Stimulated activated CD8-positive, alpha-beta memory T cell treated with anti-CD3 and anti-CD28 coated beads, Interleukin-2, amount 100 ng/mL, for 1 hour (primary cell): ENCODE measurements around the gene NID1.
"Not testable (repeated sequence)": the region's sequence is repeated elsewhere in the genome, so short reads cannot be mapped to it uniquely, and the experiment has no call there.

Source experiments
- DNase-seq, 2 donors: peaks; one replicate each; pipeline ENCODE4 v3.0.0-alpha.2; 2020; ENCODE audit warnings: low read depth in 2 of 2

The NID1 gene

DNA sequence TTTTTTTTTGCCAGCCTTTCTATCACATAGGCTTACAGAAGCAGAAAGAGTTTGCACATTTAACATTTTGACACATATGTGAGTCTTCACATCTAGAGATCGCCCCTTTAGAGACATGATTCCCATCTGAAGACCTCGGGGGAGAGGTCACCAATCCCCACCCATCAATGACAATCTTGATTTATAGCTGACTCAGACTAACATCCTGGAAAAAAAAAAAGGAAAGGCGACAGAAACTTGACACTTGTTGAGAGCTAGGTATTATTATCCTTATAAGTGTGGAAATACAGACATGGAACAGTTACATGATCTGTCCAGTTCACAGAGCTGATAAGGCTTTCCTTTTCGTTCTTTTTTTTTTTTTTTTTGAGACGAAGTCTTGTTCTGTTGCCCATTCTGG lies 28.0 kb upstream of the NID1 start:
- no peak for DNase-seq

- no peak for DNase-seq
These were observed 27.0 kb upstream of the NID1 start for GRCh38 chr1:236091933-236092318.

DNA sequence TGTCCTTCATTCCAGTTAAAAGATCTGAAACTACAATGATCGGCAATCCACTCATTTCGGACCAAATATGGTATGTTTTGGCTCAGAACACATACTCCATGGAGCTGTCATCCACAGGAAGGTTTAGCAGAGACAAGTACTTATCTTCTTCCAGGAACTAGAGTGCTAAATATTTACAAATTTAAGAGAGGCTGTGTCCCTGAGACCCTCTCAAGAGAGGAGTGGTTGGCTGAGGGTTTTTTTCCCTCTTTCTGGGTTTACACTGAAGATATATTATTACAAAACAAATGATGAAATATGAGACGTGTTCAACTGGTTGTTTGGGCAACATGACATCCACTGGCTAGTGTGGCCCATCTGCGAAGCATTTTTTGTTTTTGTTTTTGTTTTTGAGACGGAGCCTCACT lies 25.9 kb upstream of the NID1 start:
- no peak for DNase-seq

DNA sequence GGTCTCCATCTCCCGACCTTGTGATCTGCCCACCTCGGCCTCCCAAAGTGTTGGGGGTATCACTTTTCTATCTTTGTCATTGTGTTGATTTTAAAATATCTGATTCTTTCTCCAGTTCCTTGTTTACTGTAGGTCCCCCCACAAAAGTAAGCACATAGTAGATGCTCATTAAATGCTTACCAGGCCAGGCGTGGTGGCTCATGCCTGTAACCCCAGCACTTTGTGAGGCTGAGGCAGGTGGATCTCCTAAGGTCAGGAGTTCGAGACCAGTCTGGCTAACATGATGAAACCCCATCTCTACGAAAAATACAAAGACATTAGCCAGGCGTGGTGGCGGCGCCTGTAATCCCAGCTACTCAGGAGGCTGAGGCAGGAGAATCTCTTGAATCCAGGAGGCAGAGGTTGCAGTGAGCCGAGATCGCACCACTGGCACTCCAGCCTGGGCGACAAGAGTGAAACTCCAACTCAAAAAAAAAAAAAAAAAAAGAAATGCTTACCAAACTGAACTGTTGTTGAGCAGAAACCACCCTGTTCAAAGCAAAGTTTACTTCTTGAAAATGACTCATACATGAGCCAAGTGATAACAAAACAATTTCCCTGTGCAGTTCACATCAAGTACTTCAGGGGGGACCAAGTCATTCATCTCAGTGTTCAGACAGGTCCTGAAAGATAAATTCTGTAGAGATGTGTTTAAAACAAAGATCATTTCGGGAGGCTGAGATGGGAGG lies 24.3 kb upstream of the NID1 start:
- DNase-seq: no peak

GRCh38 chr1:236086537-236086936 lies 21.6 kb upstream of the NID1 start:
- no peak for DNase-seq

GRCh38 chr1:236085545-236086159 lies 20.8 kb upstream of the NID1 start:
- DNase-seq: no peak

DNA sequence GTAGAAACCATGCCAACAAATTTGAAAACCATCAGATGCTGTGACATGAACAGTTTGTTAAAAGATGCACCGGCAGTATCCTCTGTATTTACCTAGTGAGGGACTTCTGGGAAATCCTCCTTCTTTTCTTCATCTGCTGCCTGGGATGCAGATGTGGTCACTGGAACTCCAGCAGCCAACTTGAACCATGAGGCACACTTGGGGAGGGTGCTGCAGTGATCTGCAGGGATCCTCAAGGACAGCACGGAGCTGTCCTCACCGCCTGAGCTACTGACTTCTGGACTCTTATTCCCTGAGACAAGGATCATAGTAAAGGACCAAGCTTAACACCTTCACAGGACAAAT lies 19.5 kb upstream of the NID1 start:
- DNase-seq: no peak

- no peak for DNase-seq
These were observed 18.9 kb upstream of the NID1 start for GRCh38 chr1:236083650-236084385.

DNA sequence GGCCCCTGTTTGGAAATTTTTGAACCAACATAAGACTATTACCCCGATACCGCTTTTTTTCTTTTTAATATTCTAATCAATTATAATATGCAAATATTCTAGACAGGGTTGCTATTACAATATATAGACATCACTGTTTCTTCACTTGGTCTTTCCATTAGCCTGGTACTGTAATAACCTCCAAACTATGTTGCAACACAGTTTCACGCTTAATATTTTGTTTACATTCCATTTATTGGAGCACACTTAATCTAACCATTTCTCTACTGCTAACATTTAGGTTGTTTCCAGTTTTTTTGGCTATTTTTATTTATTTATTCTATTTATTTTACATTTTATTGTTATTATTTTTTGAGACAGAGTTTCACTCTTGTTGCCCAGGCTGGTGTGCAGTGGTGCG lies 17.6 kb upstream of the NID1 start:
- DNase-seq: no peak

GRCh38 chr1:236081546-236082227 lies 16.8 kb upstream of the NID1 start:
- no peak for DNase-seq

- no peak for DNase-seq
These were observed 14.8 kb upstream of the NID1 start for GRCh38 chr1:236079703-236080102.

DNA sequence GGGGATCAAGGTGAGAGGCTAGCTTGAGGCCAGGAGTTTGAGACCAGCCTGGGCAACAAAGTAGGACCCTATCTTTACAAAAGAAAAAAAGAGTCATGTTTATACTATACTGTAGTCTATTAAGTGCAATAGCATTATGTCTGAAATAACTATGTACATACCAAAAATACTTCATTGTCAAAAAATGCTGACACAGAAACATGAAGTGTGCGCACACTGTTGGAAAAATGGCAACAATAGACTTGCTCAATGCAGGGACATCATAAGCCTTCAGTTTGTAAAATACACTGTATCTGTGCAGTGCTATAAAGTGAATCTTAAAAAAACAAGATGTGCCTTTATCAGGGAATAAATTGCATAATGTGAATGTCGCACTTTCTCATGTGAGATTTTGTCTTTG lies 14.1 kb upstream of the NID1 start:
- DNase-seq: no peak

DNA sequence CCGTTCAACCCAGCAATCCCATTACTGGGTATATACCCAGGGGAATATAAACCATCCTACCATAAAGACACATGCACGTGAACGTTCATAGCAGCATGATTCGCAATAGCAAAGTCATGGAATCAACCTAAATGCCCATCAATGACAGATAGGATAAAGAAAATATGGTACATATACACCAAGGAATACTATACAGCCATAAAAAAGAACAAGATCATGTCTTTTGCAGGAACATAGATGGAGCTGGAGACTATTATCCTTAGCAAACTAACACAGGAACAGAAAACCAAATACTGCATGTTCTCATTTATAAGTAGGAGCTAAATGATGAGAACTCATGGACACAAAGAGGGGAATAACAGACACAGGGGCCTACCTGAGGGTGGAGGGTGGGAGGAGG lies 13.2 kb upstream of the NID1 start:
- DNase-seq: not testable (repeated sequence)

GRCh38 chr1:236075848-236076247 lies 11.0 kb upstream of the NID1 start:
- DNase-seq: no peak

DNA sequence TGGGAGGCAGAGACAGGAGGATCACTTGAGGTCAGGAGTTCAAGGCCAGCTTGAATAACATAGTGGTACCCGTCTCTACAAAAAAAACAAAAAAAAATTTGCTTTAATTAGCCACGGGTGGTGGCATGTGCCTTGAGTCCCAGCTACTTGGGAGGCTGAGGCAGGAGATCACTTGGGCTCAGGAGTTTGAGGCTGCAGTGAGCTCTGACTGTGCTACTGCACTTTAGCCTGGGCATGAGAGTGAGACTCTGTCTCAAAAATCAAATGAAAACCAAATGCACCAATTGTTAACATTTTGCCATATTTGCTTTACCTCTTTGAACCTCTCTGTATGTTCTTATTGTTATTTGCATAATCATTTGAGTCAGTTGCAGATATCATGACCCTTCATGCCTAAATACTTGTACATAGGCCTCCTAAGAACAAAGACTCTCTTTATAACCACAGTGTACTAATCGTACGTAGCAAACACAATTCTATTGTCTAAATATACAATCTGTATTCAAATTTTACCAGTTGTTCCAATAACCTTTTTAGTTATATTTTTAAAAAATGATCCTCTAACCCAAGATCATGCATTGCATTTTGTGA lies 8.5 kb upstream of the NID1 start:
- no peak for DNase-seq

DNA sequence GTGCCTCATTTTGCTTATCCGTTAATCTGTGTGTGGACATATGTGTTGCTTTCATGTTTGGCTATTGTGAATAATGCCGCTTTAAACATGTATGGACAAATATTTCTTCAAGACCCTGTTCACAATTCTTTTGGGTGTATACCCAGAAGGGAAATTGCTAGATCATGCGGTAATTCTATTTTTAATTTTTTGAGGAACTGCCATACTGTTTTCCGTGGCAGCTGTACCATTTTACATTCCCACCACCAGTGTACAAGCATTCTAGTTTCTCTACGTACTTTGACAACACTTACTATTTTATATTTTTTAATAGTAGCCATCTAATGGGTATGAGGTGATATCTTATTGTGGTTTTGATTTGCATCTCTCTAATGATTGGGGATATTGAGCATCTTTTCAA lies 7.1 kb upstream of the NID1 start:
- DNase-seq: no peak

DNA sequence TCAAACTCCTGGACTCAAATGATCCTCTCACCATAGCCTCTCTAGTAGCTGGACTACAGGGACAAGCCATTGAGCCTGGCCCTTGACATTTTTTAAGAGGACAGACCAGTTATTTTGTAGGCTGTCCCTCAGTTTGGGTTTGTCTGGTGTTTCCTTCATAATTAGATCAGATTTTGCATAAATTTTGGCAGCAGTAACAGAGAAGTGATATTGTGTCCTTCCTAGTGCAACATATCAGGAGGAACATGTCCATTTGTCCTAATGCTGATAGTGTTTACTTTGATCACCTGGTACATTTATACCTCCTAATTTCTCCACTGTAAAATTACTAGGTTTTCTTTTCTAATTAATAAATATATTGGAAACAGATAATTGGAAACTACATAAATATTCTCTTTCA lies 5.9 kb upstream of the NID1 start:
- DNase-seq: no peak

DNA sequence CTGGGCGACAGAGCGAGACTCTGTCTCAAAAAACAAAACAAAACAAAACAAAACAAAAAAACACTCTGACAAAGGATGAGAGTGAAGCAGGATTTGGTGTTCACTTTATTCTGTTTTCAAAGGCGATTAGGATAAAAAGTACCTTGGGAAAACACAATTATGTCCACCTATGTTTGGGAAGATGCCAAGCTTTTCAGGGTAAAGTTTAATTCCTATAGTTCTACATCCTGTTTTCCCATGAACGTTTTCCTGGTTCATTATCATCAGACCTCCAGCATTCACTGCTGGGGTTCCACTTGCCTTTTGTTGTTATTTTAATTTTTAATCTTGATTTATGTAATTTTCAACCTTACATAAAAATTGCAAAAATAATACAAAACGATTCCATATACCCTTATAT lies 4.9 kb upstream of the NID1 start:
- DNase-seq: no peak

- DNase-seq: no peak
These were observed 3.1 kb upstream of the NID1 start for GRCh38 chr1:236067854-236068454.

GRCh38 chr1:236066828-236067386 lies 2.0 kb upstream of the NID1 start:
- peak; percentile 20 to 43 for DNase-seq

- DNase-seq: no peak
These were observed 1.2 kb upstream of the NID1 start for GRCh38 chr1:236066054-236066453.
